Neural crest cell (in vitro differentiated cells): Measurements from ENCODE around the gene PLRG1. TPM values are rescaled to one million over a fixed set of nuclear protein-coding genes. Genes with fewer than 3 reads are reported as not detected.

Experiments
- DNase-seq: peaks from one replicate; pipeline ENCODE4 v3.0.0; 2021; ENCODE audit warnings: low read depth, mixed read lengths, low spot score
- H3K27ac Mint-ChIP-seq: one replicate; pipeline ENCODE4 v1.8.0; 2021; ENCODE audit warnings: mild to moderate bottlenecking, mixed read lengths; ENCODE audit not compliant: unreplicated experiment
- H3K27me3 Mint-ChIP-seq: 2 replicates; pipeline ENCODE4 v1.8.0; 2021; ENCODE audit warnings: low read depth, mild to moderate bottlenecking, mixed read lengths
- H3K36me3 Mint-ChIP-seq: 2 replicates; pipeline ENCODE4 v1.8.0; 2021; ENCODE audit warnings: low read depth, mild to moderate bottlenecking, mixed read lengths
- H3K4me1 Mint-ChIP-seq: 2 replicates; pipeline ENCODE4 v1.8.0; 2021; ENCODE audit warnings: mixed read lengths
- H3K4me3 Mint-ChIP-seq: one replicate; pipeline ENCODE4 v1.8.0; 2021; ENCODE audit warnings: mild to moderate bottlenecking, mixed read lengths
- H3K9me3 Mint-ChIP-seq: 2 replicates; pipeline ENCODE4 v1.8.0; 2021; ENCODE audit warnings: mixed read lengths
- total RNA-seq: library from RNA; stranded (reverse); gene quantifications from 2 replicates; pipeline ENCODE4 v1.2.1, GENCODE V29; 2021
- TF ChIP-seq, protein P1 (sequence below): fragments of 200-600 bp; sonication (generic); conservative IDR thresholded peaks from 2 replicates; pipeline ENCODE4 v1.5.0; 2021; ENCODE audit warnings: antibody characterized with exemption, mild to moderate bottlenecking

The PLRG1 gene
- total RNA-seq, 1 donor from 2014 or later, result 93.3 TPM

DNA sequence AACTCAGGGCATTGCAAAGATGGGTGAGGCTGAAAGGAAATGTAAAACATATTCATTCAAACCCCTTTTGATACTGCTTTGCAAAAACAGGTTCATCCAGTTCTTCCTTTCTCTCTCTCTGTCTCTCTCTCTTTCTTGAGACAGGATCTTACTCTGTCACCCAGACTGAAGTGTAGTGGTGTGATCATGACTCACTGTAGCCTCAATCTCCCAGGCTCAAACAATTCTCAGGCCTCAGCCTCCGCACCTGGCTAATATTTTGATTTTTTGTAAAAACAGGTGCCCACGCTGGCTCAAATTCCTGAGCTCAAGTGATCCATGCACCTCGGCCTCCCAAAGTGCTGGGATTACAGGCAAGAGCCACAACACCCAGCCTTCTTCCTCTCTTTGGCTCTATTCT lies 43.0 kb downstream of the PLRG1 start:
- TF ChIP-seq, protein P1, sequence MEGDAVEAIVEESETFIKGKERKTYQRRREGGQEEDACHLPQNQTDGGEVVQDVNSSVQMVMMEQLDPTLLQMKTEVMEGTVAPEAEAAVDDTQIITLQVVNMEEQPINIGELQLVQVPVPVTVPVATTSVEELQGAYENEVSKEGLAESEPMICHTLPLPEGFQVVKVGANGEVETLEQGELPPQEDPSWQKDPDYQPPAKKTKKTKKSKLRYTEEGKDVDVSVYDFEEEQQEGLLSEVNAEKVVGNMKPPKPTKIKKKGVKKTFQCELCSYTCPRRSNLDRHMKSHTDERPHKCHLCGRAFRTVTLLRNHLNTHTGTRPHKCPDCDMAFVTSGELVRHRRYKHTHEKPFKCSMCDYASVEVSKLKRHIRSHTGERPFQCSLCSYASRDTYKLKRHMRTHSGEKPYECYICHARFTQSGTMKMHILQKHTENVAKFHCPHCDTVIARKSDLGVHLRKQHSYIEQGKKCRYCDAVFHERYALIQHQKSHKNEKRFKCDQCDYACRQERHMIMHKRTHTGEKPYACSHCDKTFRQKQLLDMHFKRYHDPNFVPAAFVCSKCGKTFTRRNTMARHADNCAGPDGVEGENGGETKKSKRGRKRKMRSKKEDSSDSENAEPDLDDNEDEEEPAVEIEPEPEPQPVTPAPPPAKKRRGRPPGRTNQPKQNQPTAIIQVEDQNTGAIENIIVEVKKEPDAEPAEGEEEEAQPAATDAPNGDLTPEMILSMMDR, result no peak
- no peak overlapping the region for H3K27ac Mint-ChIP-seq
- peaks cover 11% of the 10 kb centered on the region for H3K27me3 Mint-ChIP-seq
- H3K4me1 Mint-ChIP-seq, result peaks cover 7% of the 10 kb centered on the region
- no peaks in the 10 kb centered on the region for H3K9me3 Mint-ChIP-seq
- no peaks in the 10 kb centered on the region for H3K36me3 Mint-ChIP-seq
- no peak for DNase-seq
- H3K4me3 Mint-ChIP-seq, result no peak overlapping the region

DNA sequence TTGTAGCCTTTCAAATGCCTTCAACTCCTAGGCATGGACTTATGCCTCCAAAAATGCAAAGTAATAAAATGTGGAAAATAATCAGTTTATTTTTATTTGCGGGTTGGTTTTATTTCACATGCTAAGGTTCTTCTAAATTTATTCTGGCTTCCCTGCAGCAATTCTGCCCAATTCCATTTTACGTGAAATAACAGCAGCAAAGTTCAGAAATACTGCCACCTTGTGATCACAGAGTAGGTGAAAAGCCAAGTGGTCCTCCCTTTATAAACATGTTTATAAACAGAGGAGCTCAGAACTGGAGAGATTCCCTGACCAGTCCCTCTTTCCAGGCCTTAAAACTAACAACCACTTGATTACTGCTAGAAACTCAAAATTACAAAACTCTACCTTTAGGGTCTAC lies 43.9 kb downstream of the PLRG1 start:
- TF ChIP-seq, protein P1, result peak; percentile 68
- H3K4me3 Mint-ChIP-seq, result no peak overlapping the region
- no peaks in the 10 kb centered on the region for H3K9me3 Mint-ChIP-seq
- DNase-seq, result no peak
- no peaks in the 10 kb centered on the region for H3K4me1 Mint-ChIP-seq
- no peak overlapping the region for H3K27ac Mint-ChIP-seq
- H3K36me3 Mint-ChIP-seq, result no peaks in the 10 kb centered on the region
- H3K27me3 Mint-ChIP-seq, result peaks cover 15% of the 10 kb centered on the region

DNA sequence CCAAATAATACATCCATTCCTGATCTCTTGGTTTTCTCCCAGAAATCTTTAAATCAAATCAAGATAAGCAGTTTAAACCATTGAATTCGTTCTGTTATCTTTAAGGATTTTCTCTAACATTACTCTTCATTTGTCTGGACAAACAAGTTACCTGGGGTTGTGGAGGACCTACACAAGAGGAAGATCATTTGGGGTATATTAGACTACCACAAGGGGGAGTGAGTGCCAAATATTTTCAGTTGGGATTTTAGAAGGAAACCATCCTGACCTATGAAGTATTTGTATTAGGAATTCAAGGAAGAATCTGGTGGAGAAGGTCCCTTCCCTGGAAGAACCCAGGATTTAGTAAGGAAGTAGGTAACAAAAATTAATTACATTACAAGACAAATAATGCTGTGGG lies 46.6 kb downstream of the PLRG1 start:
- TF ChIP-seq, protein P1, result peak; percentile 69
- no peaks in the 10 kb centered on the region for H3K9me3 Mint-ChIP-seq
- DNase-seq, result no peak
- no peak overlapping the region for H3K27ac Mint-ChIP-seq
- no peak overlapping the region for H3K4me3 Mint-ChIP-seq
- H3K4me1 Mint-ChIP-seq, result no peaks in the 10 kb centered on the region
- no peaks in the 10 kb centered on the region for H3K36me3 Mint-ChIP-seq
- peaks cover 27% of the 10 kb centered on the region for H3K27me3 Mint-ChIP-seq

DNA sequence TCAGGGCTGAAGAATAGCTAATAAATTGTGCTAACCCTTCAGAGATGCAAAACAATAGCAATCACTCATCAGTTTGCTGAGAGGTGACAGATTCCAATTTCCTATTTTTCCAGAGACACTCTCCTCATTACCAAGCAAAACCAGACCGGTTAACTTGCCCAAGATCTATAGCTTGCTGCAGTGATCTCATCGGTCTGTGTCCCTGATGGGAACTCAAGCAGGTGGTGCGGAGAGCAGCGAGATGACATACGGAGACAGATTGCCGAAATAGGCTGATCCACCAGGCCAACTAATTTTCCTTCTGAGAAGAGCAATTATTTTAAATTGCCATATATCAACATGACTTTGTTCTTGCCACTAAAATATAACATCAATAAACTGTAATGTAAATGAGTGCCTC lies 48.1 kb downstream of the PLRG1 start:
- no peaks in the 10 kb centered on the region for H3K4me1 Mint-ChIP-seq
- H3K4me3 Mint-ChIP-seq, result no peak overlapping the region
- H3K36me3 Mint-ChIP-seq, result no peaks in the 10 kb centered on the region
- H3K27me3 Mint-ChIP-seq, result peaks cover 33% of the 10 kb centered on the region
- TF ChIP-seq, protein P1, result no peak
- DNase-seq, result no peak
- no peaks in the 10 kb centered on the region for H3K9me3 Mint-ChIP-seq
- H3K27ac Mint-ChIP-seq, result no peak overlapping the region

DNA sequence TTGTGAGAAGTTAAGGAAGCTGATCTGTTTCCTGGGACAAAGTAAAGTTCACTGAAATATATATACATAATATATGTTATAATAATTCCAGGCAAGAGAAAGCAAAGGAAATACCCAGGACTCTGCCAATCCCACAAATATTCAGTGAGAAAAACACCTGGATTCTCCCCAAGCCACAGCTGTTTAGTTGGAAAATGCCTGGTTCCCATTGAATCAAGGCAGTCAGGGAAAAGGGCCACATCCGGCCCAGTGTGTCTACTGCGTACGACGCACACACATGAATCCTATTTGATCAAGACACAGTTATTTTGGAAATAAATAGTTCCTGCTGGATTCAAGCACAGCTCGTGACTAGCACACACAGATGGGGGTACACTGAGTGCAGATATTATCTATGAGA lies 52.3 kb downstream of the PLRG1 start:
- no peaks in the 10 kb centered on the region for H3K36me3 Mint-ChIP-seq
- H3K4me3 Mint-ChIP-seq, result no peak overlapping the region
- H3K4me1 Mint-ChIP-seq, result no peaks in the 10 kb centered on the region
- TF ChIP-seq, protein P1, result no peak
- no peak for DNase-seq
- H3K27ac Mint-ChIP-seq, result no peak overlapping the region
- H3K27me3 Mint-ChIP-seq, result peaks cover 56% of the 10 kb centered on the region
- H3K9me3 Mint-ChIP-seq, result no peaks in the 10 kb centered on the region

DNA sequence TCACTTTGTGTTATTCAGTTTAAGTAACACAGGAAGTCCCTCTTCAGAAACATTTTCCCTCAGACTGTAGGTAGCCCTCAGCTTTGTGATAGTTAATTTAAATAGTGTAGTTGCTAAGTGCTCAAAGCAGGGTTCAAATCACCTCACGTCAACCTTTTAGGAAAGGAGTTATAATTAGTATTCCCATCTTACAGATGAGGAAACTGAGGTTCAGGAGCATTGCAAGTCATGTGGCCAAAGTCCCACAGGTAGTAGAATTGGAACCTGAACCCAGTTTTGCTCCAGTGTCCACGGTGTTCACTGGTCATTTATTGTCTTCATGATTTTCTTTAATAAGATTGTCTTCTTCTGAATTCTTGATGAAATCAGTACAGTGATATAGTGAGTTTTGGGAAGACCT lies 54.3 kb downstream of the PLRG1 start:
- TF ChIP-seq, protein P1, result no peak
- peaks cover 12% of the 10 kb centered on the region for H3K4me1 Mint-ChIP-seq
- no peak overlapping the region for H3K4me3 Mint-ChIP-seq
- no peaks in the 10 kb centered on the region for H3K9me3 Mint-ChIP-seq
- H3K27me3 Mint-ChIP-seq, result peaks cover 71% of the 10 kb centered on the region
- no peak for DNase-seq
- H3K36me3 Mint-ChIP-seq, result no peaks in the 10 kb centered on the region
- H3K27ac Mint-ChIP-seq, result no peak overlapping the region
